Medulla oblongata (tissue), 1 donor: ENCODE results near the gene HOXD9.

Experiments used
- DNase-seq: peaks from one replicate; pipeline ENCODE4 v3.0.0-alpha.2; 2015; ENCODE audit errors: extremely low spot score

HOXD9 gene

GRCh38 chr2:176098366-176099158, 24.0 kb upstream of the HOXD9 start:
- DNase-seq, result no peak

- DNase-seq, result no peak
These were observed 23.3 kb upstream of the HOXD9 start for GRCh38 chr2:176099159-176099727.

- no peak for DNase-seq
These were observed 22.6 kb upstream of the HOXD9 start, which contains the start of gene HOXD12 for GRCh38 chr2:176099728-176100546. Gene HOXD12 (plus strand): TSS chr2:176099795. CDS start chr2:176099802, 7 bp downstream.

- no peak for DNase-seq
These were observed 21.9 kb upstream of the HOXD9 start for GRCh38 chr2:176100547-176101140.

- DNase-seq, result no peak
These were observed 21.2 kb upstream of the HOXD9 start for GRCh38 chr2:176101216-176101830.

GRCh38 chr2:176101842-176102241, 20.7 kb upstream of the HOXD9 start:
- no peak for DNase-seq

GRCh38 chr2:176102309-176102866, 20.1 kb upstream of the HOXD9 start:
- no peak for DNase-seq

GRCh38 chr2:176103194-176103593, 19.3 kb upstream of the HOXD9 start:
- DNase-seq, result no peak

GRCh38 chr2:176103742-176104315, 18.7 kb upstream of the HOXD9 start:
- DNase-seq, result no peak

- DNase-seq, result no peak
These were observed 18.0 kb upstream of the HOXD9 start for GRCh38 chr2:176104316-176105077.

GRCh38 chr2:176105078-176105729, 17.3 kb upstream of the HOXD9 start:
- DNase-seq, result no peak

- no peak for DNase-seq
These were observed 16.6 kb upstream of the HOXD9 start for GRCh38 chr2:176105730-176106580.

- DNase-seq, result no peak
These were observed 15.7 kb upstream of the HOXD9 start, which contains the start of gene HOXD11 for GRCh38 chr2:176106581-176107539. Gene HOXD11 (plus strand): TSS chr2:176107280. CDS start chr2:176107356, 76 bp downstream.

- DNase-seq, result no peak
These were observed 14.8 kb upstream of the HOXD9 start for GRCh38 chr2:176107731-176108181.

GRCh38 chr2:176109192-176109901, 13.2 kb upstream of the HOXD9 start:
- no peak for DNase-seq

GRCh38 chr2:176109946-176110345, 12.6 kb upstream of the HOXD9 start:
- no peak for DNase-seq
